HG03457 (cell line): ENCODE results near the gene VWA8.

Experiments used
- ATAC-seq: cut with Tn5 transposase; IDR thresholded peaks from one replicate; pipeline ENCODE4 v1.9.1; 2021; ENCODE audit warnings: moderate number of reproducible peaks; ENCODE audit not compliant: unreplicated experiment

The VWA8 gene

DNA sequence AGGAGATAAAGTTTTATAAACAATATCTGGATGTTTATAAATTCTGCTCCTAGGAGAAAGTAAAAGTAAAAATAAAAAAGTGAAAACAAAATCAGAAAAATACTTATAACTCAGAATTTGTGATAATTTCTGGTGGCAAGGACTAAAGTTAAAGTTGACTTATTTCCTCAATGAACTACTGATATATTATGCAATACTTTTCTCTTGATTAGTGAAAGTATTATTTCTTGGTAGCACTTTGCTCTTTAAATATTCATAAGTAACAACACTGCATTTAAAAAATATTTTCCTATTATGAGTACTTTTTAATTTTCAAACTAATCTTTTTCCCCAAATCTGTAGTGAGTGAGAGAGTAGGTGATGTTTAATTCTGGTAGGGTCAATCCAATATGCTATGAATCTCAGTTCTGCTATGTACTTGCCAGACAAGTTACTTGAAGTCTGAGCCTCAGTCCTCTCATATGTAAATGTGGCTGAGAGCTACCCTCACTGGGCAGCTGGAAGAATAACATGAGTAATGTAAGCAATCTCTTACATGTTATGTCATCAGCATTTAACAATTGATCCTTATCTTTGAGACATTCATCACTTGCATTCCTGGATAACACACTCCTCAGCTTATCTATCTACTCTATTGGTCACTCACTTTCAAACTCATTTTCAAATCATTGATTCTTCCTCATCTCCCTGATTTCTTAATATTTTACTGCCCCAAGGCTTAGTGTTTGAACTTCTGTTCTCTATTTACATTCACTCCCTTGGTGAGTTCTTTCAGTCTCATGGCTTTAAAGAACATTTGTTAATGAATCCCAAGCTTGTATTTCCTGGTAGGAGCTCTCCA lies 264.5 kb downstream of the VWA8 start:
- ATAC-seq = no peak

DNA sequence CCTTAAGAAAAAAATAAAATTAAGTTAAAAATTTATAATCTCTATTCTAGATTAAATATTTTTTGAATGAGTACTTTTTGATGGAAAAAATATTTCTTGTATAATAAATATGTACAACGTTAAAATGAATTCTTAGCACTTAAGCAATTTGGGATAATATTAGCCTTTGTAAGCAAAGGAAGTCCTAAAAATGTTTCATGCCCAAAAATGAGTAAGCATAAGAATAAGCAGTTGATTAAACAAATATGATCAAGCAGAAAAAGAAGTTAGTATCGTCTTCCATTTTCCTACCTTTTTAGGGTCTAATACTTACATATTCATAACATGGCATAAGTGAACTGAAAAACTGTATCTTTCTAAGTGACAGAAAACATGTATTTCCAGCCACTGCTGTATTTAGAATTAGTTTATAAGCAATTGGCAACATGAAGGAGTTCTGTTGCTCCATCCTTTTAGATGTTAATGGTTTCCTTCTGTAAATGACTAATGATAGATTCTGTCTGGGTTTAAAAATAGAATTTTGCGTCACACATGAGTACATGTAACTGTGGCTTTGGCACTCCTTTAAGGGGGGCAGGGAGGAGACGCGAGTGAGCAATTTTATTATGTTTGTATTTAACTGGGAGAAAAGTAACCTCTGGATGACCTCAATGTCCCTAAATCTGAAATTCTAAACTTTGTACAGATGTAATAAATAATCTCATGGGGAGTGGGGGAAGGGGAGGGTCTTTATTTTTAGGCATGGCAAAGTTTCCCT lies 266.2 kb downstream of the VWA8 start:
- no peak for ATAC-seq

DNA sequence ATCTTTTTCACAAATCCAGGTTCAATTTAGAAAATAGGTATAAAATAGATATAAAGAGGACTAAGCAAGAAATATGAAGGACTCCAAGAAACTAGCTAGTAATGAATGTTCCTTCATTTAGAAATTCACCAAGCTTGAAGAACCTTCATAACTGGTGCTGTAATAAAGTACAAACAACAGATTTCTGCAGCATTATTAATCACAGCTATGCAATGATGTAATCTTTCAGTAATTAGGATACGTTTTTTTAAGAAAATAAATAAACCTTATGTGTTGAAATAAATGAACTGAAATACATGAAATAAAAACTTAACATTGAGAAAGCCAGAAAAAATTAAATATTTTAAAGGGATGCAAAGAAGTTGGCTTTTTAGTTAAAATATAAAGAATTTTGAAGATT lies 267.5 kb downstream of the VWA8 start:
- ATAC-seq = no peak

DNA sequence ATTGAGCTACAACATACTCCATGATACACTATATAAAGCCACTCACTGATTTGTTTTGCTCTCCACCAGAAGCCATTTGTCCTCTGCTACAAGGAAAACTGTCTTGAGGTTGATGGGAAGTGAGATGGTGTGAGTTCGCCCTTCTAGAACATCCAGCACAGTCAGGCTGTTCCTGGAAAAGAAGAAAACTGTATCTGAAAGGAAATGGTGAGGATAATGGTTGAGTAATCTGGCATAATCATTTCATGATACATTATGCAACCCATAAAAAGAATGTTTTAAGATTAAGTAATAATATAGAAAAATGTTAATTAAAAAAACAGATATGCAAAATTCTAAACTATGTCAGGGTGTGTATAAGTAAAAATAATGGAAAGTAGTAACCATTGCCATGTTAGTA lies 269.6 kb downstream of the VWA8 start:
- ATAC-seq = no peak

DNA sequence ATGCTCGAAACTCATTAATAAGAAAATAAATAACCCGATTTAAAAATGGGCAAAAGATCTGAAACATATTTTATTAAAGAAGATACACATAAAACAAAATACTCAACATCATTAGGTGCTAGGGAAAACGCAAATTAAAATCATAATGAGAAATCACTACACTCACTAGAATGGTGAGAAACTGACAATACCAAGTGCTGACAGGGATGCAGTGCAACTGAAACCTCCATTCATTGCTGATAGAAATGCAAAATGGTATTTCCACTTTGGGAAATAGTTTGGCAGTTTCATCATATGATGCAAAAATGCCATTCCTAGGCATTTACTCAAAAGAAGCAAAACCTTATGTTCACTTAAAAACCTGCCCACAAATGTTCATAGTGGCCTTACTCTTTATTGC lies 278.1 kb downstream of the VWA8 start:
- no peak for ATAC-seq

DNA sequence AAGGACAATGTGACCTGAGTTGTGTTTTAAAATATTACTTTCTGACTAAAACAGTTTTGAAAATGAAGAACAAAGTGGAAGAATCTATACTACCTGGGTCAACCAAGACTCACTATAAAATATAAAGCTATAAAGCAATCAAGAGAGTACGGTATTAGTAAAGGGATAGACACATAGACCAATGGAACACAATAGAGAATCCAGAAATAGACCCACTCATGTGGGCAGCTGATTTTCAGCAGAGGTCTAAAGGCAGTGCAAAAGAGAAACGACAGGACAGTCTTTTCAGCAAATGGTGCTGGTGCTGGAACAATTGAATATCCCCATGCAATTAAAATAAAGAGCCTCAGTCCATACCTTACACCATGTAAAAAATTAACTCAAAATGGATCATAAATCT lies 278.9 kb downstream of the VWA8 start:
- no peak for ATAC-seq

DNA sequence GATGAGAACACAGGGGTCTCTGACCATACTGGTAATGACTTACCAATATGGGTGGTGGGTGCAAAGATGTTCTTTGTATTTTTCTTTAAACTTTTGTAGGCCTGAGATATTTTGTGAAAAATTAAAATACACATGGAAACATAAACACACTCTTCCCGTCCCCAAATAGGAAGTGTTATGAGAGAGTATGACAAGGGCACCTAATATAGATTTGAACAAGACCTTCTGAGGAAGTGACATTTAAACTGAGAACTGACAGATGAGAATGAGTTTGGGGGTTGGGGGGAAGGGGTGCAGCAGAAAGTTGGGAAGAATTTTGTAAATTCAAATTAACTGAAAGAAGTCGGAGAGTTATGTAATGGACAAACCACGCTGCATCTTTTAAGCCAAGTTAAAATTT lies 279.3 kb downstream of the VWA8 start:
- ATAC-seq = no peak

DNA sequence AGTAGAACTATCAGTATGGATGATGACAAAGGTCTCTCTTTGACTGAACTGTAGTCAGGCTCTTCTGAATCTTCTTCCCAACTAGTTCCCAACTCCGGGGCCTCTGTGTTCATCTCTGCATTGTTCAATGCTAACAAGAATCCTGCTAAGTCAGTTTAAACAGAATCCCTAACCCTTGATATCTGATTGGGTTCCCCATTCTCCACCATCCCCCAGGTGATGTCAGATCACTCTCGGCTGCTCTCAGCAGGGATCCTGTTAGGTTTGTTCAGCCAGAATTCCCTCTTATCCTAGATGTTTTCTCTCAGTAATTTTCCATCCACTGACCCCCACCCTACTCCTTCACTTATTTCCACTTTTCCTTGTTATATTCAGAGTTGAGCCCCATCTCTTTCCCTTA lies 280.0 kb downstream of the VWA8 start:
- no peak for ATAC-seq

DNA sequence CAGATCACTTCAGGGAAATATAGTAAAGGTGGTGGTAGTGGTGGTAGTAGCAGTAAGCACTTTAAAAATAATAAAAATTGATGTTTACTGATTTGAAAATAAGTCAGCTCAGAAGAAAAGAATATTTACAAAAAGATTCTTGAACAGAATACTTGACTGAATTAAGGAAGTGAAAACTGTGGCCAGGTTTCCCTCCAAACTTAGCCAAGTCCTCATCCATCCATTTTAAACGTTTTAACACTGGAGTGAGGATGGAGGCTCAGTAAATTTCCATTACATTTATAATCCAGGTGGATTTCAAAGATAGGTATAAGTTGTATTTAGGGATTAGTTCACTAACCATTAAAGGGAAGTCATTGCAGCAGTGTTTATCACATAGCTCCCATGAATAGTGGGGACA lies 282.1 kb downstream of the VWA8 start:
- no peak for ATAC-seq

DNA sequence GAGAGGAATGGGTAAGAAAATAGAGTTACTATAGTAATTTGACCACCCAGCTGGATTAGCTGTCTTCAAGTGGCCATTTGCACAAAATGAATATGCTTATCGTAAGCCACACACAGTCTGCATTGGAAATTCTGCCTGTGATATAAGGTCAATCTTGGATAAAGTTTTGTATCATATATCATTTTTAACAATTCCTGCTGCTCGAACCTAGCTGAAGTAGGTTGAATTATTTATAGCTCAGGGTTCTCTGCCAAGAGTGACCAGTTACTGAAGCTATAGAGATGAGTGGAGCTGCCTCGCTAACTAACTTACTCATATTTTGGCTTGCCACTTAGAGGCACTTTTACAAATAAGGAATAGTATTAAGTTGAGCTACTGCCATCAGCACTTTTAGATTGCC lies 282.7 kb downstream of the VWA8 start:
- ATAC-seq = no peak

DNA sequence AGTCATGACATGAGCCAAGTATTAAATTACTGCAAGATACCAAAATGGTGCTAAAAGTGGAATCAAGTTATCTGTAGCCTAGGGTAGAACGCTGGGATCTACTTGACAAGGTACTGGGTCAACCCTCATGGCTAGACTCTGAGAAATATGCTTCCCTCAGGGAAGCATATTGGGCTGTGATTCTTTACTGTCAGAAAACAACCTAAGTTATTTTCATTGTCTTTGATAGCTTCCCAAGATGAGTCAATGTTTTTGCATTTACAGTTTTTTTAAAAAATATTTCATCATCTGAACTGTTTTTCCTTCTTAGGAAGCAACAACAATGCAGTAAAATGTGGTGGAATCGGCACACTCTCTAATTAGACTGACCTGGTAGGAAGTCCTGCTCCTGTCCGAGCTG lies 285.6 kb downstream of the VWA8 start:
- no peak for ATAC-seq

DNA sequence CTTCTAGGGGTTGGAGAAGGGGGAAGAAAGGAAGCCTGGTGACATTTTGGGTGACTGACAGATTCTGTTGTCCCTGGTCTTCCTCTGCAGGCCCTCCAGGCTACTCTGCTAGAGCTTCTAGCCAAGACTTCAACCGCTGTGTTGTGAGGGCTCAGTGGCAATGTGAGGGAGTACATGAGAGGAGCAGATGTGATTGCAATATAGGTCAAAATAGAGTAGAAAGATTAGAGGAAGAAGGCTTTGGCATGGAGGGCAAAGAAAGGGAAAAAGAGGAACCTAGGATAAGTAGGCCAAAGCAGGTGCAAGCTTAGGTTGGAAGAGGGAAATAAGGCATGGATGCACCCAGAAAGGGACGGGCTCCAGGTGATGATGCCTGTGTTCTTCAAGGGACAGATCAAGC lies 286.7 kb downstream of the VWA8 start:
- ATAC-seq = no peak

DNA sequence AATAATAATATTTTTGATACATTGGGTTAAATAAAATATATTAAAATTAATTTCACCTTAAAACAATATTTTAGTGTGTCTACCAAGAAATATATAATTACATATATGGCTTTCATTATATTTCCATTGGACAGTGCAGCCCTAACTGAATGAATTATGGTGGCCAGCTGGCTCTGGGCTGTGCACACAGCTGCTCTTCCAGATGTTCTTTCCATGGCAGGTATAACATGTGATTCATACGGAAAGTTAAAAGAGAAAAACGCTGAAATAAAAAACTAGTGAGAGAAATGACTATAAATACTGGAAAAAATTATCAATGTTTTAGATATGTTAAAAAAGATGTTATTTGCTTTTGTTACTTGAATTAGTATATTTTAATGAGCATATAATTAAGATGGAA lies 287.3 kb downstream of the VWA8 start:
- no peak for ATAC-seq

DNA sequence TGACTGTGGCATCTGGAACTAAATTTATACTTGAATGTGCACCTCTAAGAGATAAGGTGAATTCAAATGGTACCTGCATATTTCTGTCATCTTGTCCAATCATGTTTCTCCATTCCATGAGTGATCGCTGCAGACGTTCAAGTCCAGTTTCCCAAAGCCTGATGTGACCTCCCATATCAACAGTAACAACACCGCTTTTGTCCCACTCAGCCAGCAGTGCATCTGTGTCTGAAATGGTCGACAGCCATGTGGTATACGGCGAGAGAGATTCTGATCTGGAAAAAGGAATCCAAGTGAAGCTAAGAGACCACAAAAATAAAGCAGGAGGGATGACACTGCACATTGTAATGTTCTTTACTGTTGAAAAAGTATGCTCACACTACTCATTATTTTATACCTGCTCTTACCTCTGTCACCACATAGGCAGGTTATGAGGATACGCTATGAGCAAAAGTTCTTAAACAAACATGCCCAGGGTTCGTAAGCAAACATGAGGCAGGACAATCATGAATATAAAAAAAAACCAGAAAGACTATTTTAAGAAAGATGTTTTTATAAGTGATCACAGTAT lies 290.0 kb downstream of the VWA8 start:
- no peak for ATAC-seq

DNA sequence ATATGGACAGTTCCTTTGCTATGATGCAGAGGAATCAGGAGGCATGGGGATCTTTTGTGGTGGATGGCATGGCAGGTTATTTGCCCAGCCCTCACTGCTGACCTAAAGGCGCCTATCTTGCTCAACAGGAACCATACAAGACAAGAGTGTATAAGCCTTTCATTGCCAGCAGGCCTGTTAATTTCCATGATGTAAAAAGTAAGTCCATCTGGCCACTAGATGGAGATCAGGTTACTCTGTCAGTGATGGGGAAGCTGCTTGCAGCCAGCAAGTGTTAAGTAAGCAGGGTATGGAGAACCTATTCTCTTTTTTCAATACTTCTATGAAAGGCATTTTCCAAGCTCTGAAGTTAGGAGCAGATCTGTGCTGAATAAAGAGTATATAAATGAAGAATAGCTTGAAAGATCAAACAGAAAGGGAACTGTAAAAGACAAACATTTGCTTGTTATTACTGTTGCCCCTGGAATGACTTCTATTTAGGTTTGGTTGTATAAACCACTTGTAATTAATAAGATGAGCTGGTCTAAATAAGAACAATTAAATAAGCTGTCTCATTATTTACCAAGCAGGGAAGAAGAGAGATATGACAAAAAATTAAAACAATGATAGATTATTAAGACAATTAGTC lies 292.7 kb downstream of the VWA8 start:
- no peak for ATAC-seq

DNA sequence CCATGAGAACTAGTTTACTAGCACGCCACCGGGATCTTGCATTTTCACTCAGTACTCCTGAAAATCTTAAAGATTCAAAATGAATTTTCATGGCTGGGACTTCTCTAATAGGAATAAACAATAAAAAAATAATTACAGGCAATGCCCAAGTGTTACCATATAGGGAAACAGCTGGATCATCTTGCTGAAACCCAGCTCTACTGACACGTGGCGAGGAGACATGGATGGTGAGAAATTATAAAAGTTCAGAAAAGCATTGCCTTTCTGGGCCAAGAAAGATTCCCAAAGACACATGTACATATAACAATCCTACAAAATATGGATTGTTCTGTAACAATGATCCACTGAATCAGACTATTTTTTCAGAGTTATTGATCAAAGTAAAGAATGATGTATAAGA lies 294.3 kb downstream of the VWA8 start:
- ATAC-seq = no peak

DNA sequence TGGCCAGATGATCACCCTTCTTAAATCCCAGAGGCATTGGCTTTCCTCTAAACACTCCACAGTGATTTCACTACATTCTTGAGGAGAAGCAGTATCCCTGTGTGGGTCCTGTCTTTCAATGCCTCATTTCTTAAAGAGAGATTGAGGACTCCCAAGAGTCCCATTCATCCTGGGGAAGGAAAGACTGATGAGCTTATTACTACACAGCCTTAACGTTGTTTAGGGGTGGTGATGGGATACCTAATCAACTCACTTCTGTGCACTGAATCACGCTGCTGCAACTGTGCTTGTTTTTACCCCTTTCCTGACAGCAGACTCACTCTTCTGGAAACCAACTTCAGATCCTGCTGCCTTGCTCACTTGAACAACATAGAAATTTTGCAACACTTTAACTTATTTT lies 300.5 kb downstream of the VWA8 start:
- ATAC-seq = no peak

DNA sequence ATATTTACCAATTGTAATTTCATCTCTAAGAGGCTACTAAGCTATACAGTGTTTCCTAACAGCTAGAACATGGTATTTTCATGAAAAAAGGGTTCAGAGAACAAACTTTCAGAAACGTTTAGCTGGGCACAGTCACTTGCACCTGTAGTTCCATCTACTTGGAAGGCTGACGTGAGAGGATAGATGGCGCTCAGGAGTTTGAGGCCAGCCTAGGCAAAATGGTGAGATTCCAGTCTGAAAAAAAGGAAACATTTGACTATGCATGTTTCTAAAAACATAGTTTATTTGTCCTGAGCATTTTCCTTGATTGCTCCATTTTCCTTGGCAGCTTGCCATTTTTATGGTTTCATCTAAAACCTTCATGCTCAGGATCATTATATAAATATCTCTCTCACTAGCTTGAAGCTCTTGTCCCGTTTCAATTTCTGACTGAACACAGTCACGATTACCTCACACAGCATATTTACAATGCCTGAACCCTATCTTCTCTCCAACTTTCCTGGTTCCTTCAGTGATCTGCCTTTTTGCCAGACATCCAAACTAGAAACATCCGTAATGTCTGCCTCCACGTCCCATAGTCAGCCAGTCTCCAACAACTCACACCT lies 302.8 kb downstream of the VWA8 start:
- ATAC-seq = no peak

DNA sequence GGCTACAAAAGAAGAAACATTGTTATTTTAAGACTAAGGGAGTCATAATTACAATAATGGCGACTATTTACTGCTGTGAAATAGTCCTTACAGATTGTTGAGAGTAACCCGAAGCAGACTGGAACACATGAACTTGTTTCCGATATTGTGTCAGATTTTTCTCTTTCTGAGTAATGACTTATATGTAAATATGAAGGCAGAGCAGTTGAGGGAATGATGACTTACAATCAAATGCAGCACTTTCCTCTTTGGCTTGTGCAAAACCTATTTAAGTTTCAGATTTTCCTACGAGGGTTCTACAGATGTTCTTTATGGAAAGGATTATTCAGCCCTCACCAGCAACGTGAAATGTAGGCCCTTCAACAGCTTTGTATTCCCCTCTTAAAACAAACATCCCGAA lies 304.9 kb downstream of the VWA8 start:
- ATAC-seq = no peak

DNA sequence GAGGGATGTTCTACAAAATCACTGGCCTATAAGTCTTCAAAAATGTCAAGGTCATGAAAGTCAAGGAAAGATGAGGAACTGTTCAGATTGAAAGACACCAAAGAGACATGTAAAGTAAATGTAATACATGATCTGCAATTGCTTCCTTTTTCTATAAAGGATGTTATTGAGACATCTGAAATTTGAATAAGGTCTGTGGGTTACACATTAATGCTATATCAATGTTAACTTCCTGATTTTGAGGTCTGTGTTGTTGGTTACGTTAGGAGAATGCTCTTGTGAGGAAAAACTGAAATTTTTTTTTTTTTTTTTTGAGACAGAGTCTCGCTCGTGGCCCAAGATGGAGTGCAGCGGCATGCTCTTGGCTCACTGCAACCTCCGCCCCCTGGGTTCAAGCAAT lies 306.1 kb downstream of the VWA8 start:
- no peak for ATAC-seq

DNA sequence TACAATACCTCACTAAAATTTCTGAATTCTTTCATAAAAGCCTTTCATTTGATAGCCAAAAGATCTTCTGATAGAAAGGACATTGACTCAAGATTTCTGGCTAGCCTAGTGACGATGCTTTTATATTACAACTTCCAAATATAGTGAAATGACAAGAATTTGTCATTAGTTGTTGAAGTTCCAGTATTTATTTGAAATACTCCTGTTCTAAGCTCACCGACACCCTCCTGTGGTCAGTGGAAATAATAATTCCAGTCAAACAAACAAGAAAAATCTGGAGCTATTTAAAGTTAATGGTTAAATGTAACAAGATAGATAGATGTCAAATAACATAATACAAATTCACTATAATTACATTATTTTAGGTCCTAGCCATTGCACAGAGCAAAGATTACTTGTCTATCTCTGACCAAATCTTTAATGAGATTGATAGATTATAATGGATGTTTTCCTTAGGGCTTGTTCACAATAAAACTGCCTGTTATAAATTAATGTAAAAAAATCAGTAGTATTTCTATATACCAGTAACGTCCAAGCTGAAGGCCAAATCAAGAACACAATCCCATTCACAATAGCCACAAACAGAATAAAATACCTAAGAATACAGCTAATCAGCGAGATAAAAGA lies 308.1 kb downstream of the VWA8 start:
- ATAC-seq = no peak
